Measurements from ENCODE around the gene TMEM150A.

TMEM150A gene

GRCh38 chr2:85611705-85612587 lies 9.4 kb upstream of the TMEM150A start, which contains the start of gene C2orf68:
C2orf68 (minus strand) TSS chr2:85612066; CDS start chr2:85611984, 82 bp downstream.
- DNase-seq (ENCODE audit: extremely low read depth, low read depth), result peak; percentile 53
- TF ChIP-seq CTCF (IDR thresholded peaks at IDR 0.05; ENCODE audit: low read depth, low read length, missing control alignments), result no peak
- H3K4me3 ChIP-seq (replicated peaks; ENCODE audit: low read depth, low read length), result peak within 1 kb of the TSS; percentile 63

GRCh38 chr2:85611217-85611704 lies 8.8 kb upstream of the TMEM150A start:
- H3K4me3 ChIP-seq (replicated peaks; ENCODE audit: low read depth, low read length), result peak overlapping the region; percentile 63
- DNase-seq (ENCODE audit: extremely low read depth, low read depth), result no peak
- no peak for TF ChIP-seq CTCF (IDR thresholded peaks at IDR 0.05; ENCODE audit: low read depth, low read length, missing control alignments)

- DNase-seq (ENCODE audit: extremely low read depth, low read depth), result no peak
- no peak for TF ChIP-seq CTCF (IDR thresholded peaks at IDR 0.05; ENCODE audit: low read depth, low read length, missing control alignments)
- no peak overlapping the region for H3K4me3 ChIP-seq (replicated peaks; ENCODE audit: low read depth, low read length)
These were observed 5.0 kb upstream of the TMEM150A start for GRCh38 chr2:85607268-85608215.

- H3K4me3 ChIP-seq (replicated peaks; ENCODE audit: low read depth, low read length), result no peak overlapping the region
- TF ChIP-seq CTCF (IDR thresholded peaks at IDR 0.05; ENCODE audit: low read depth, low read length, missing control alignments), result no peak
- DNase-seq (ENCODE audit: extremely low read depth, low read depth), result no peak
These were observed 3.6 kb upstream of the TMEM150A start for GRCh38 chr2:85606116-85606455.

GRCh38 chr2:85605406-85606115 lies 3.1 kb upstream of the TMEM150A start:
- no peak overlapping the region for H3K4me3 ChIP-seq (replicated peaks; ENCODE audit: low read depth, low read length)
- TF ChIP-seq CTCF (IDR thresholded peaks at IDR 0.05; ENCODE audit: low read depth, low read length, missing control alignments), result no peak
- peak; percentile 40 for DNase-seq (ENCODE audit: extremely low read depth, low read depth)
